SW 1271 (cell line): Measurements from ENCODE around the gene MOB3B.

Experiments
- DNase-seq, 2 experiments: peaks; one replicate each; lab custom pipeline; 2025; lab: John Stamatoyannopoulos, UW

Gene MOB3B

DNA sequence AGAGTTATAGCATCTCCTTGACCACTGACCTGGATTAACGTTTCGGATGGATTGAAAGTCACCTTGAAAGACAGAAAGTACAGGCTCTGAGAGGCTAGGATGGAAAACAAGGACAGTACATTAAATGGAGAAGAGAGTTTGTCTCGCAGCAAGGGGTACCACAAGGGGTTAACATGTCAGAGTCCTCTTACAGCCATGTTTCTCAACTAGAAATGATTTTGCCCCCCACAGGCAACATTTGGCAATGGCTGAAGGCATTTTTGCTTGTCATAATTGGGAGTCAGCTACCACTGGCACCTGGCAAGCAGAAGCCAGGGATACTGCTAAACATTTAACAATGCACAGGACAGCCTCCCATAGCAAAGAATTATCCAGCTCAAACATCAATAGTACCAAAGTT, 141.9 kb downstream of the MOB3B start:
- no peak for DNase-seq

DNA sequence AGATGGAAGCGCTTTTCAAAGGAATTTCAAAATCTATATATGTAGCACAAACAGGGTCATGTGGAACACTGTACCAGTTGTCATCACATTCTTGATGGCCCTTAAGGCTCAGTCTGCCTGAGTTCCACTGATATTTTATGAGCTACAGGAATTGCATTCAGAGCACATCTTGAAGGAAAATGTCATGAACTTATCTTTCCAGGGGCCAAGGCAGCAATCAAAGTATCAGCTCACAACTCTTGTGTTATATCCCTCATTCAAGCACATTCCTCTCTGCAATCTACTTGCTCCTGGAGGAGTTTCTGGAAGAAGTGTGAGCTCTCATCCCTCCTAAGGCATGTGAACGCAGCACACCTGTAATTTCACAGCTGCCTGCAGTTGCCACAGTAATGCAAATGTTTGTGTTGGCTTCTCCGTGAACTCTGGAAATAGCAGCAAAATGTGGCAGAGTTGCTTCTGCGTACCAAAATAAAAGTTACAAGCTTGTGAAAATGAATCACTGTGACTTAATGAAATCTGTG, 143.0 kb downstream of the MOB3B start:
- no peak for DNase-seq

DNA sequence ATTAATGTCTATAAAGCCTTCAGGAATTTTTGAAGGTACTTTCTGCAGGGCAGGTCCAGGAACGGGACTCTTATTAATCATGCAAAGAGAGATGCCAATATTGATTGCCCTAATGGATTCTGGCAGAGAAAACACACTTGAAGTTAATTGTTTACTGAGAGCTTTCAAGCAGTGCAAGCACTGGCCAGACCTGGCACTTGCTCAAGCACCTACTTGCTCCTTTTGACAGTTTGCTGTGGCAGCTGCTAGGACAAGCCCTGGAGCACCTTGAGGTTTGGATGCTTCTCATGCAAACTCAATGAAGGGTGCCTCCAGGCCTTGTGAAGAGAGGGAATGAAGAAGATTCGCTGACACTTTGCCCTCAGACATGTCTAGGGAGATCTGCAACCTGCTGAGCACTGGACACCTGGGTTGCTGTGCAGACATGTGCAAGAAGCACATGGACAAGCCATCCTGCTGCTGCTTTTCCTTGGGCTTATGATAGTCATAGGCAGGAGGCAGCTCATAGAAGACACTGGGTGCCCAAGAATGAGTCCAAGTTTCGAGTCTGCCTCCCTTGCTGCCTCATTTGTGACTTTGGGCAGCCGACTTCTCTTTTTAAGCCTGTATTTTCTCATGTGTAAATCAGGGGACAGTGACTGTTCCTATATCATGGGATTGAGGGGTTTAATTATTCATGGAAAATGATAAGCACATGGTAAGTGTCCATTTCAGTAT, 143.8 kb downstream of the MOB3B start:
- no peak for DNase-seq

DNA sequence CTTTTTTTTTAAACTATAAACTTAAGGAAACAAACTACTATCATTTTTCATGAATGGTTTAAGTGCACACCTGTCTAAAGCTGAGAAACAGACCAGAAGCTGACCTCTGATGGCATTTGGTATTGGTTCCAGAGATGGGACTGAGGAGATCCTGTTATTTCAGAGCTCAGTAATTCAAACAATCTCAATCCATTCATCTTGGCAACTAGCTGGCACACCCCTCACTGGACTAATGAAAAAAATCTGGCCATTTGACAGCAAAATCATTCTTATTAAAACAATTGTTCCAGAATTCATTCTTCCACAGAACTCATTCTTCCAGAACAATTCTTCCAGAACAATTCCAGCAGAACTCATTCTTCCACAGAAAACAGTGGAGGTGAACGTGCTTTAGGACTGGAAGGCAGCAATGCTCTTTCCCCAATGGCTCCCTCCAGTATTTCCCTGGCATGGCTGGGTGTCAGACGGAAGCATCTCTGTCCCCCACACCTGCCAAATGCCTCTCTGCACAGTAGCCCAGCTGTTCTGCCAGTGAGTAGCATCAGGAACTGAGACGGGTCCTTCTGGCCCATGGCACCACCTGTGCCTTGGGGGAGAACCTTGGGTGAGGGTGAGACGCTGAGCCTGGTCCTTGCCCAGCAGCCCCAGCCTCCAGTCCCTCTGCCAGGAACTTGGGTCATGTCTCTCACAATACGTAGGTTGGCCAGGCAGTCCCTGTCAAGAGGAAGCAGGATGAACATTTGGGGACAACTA, 145.2 kb downstream of the MOB3B start:
- no peak for DNase-seq

DNA sequence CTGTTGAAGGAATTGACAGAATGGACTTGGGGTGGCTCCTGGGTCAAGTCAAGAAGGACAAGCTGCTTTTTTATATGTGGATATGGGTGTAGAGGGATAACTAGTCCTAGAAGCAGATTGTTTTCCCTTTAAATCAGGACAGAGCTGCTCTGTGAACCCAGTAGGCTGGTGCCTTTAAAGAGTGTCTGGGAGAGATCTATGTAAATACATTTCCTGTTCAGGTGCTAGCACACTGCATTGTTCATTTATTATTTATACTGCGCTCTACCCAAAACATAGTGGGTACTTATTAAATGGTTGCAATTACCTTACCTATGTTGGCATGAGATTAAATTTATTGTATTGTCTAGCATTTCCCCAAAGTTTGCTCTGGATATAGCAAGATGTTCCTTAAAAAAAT, 146.1 kb downstream of the MOB3B start:
- no peak for DNase-seq

DNA sequence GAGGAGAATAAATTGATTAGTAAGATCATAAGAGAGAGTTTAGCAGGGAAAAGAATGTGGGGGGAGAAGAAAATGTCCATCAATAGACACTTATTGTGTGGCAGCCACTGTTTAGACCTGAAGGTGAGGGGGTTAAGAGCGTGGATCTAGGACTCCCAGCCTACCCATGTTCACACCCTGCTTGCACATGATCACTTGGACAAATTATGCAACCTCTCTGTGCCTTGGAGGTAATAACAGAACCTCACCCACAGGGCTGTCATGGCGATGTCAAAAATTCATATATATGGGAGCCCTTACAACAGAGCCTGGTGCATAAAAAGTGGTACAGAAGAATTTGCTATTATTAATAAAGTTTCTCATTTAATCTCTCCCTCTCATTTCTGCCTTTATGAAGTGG, 146.6 kb downstream of the MOB3B start:
- DNase-seq, result no peak

DNA sequence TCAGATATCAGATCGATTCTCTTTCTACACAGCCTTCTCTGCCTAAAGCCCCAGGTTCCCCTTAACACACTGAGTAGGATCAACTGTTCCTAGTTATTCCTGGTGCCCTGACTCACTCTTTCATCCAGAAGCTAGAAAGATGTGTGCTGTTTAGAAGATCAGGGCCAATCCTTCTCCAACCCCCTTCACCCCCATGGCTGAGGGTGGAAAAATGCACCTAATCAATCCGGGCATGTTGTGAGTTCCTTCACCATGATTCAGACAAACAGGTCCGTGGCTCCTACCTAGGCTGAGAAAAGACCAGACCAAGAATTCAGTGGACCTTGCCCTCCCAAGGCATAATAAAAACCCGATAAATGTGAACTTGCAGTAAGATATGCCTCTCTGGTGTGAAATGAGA, 147.3 kb downstream of the MOB3B start:
- DNase-seq, result no peak

DNA sequence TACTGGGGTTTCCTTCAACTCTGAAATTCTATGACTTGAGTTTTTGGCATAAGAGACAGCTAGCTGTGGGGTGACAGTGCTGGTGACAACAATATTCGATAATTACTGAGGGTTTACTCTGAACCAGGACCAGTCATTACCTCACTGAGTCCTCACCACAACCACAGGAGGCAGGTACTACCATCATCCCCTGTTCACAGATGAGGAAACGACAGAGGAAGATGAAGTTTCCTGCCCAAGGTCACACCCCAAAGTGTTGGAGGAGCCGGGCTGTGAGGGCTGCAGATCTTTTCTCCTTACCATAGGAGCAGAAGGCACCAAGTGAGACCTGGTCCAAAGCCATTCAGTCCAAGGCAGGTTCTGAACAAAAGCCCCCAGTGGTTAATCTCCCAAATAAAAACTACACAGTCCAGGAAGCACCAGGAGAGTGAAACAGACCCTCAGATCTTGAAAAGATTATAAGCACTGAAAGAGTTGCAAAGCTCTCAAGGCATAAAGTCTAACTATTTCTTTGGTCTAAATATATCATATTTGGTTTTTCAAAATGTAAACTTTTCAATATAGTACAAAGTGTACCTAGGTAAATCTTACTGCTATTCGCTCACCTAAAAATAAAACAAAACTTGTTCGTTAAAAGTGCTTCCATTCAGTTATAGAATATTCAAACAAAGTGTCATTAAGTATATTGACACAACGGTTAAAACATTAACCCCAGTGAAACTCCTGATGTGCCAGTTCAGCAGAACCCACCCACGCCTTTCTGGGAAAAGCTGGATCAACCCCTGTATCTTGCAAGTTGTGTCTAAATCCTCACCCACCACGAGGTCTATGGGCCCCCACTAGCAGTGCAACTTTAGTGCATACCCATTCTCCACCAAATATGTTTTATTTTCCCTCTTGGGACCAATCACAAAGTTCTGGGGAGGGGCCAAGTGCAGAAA, 150.0 kb downstream of the MOB3B start:
- DNase-seq, result no peak

DNA sequence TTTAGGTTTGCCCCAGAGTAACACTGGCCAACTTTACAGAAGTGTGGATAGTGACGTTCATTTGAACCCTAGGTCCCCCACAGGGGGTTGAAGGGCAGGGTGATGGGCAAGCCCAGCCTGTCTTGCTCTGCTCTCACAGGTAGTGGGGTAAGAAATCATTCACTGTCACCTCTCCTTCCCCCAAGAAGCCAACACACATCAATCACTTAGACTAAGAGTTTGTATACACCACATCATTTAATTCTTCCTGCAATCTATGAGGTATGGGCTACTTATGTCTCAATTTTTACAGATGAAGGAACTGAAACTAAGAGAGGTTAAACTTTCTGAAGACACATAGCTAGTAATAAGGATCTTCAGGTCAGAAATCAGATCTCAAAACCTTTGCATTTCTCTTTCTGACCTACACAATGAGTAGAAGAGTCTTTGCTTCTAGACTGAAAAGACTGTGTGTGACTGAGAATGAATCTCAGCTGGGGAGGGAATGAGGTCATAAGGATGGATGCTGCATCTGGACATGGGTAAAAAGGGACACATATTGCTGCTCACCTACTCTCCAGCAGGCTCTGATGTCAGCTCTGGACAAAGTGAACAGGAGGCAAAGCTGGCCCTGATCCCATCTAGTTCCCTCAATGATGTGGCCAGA, 151.7 kb downstream of the MOB3B start:
- DNase-seq, result no peak

DNA sequence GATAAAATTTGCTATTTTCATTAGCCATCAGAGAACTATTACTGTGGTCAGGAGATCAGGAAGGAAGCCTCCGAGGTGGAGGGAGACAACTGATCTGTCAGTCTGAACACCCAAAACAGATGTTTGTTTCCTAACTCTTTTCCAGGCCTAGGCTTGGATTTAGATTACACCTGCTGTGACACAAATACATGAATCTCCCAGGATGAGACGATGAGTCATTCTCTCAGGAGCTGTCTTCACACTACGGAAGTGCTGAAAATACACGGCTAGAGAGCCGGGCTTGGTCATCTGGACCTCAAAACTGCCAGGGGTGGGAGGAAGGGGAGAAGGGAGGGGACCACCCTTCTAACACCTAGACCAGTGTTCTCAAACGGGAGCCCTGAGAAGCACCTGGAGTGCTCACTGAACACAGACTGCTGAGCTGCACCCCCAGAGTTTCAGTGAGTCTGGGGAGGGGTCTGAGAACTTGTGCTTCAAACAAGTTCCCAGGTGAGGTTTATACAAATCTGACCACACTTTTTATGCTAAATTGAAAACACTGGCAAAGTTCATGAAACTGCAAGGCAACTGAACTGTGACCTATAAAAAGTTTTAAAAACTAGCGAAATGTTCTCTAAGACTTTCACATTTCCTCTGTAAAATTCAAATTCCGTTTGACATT, 152.3 kb downstream of the MOB3B start:
- DNase-seq, result no peak

DNA sequence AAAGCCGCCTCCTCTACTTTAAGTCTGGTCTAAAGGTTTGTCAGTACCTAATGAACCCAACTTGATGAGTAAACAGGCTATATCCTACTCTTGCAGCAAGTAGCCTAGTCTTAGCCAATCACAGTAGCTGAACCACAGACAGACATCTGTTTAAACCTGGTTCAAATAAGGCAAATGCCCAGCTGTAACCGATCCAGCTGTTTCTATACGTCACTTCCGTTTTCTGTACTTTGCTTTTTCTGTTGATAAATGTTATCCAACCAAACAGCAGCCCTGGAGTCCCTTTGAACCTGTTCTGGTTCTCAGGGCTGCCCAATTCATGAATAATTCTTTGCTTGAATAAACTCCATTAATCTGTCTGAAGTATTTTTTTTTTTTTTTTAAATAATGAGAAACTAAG, 155.8 kb downstream of the MOB3B start:
- DNase-seq, result no peak

DNA sequence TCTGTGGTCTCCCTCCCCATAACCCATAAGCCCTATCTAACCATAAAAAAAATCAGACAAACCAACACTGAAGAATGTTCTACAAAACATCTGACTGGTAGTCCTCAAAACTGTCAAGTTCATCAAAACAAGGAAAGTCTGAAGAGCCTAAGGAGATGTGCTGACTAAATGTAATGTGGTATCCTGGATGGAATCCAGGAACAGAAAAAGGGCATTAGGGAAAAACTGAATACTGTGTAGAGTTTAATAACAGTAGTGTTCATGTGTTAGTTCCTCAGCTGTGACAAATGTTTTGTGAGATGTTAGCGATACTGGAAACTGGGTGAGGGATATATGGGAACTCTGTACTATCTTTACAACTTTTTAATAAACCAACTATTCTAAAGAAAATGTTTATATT, 157.0 kb downstream of the MOB3B start:
- DNase-seq, result no peak

DNA sequence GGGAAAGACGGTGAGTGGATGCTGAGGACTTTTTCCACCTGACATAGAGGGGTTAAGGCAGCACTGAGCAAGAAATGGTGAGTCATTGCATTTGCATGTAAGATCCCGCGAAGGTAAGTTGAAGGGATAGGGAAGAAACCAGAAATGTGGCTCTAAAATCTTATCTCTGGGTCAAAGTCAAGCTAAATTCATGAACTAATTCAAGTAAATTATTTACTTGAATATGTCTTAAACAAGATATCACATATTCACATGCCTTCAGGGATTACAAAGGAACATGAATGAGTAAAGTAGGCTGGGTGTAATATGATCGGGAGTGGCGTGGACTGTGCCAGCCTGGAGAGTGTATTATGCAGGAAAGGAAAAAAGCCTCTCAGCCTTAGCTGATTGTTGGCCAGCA, 158.2 kb downstream of the MOB3B start:
- no peak for DNase-seq

DNA sequence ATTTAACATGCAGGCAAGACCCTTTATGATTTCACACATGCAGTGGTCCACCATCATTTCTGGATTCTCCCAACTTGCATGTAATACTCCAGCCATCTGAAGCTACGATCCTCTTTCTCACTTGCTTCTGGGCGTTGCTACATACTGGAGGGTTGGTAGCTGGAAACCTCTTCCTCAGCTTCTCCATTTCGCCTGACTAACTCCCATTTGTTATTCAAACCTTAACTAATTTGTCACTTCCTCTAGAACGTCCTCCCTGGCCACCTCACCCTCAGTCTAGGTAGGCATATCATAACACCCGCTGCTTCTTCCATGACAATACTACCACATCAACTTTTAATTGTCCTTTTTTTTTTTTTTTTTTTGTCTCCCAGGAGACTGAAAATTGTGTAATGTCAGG, 160.0 kb downstream of the MOB3B start:
- no peak for DNase-seq

DNA sequence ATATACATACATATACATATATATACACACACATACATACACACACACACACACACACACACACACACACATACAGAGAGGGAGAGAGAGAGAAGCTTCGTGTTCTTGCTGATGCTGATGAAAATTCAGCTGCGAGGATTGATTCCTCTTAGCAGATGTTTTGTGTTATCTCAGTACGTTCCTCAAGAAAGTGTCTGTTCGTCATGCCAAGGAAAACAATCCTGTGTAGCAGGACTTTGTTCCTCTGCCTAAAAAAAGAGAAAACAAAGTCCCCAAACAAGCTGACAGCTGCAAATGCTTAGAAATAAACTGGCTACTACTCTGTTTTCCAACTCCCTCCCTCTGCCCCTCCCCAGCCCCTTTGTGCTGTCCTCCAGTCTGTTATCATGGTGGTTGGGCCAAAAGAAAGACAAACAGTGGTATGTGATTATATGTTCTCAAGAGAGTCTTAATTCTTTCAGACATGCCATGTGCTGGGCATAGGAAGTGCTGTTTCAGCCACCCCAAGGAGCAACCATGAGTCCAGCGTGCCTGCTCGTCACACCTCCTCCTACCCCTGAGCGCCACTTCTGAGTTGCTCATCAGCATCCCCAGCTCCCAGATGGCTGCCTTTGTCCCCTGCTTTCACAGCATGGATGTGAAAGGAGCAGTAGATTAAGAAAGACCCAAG, 161.2 kb downstream of the MOB3B start:
- no peak for DNase-seq

DNA sequence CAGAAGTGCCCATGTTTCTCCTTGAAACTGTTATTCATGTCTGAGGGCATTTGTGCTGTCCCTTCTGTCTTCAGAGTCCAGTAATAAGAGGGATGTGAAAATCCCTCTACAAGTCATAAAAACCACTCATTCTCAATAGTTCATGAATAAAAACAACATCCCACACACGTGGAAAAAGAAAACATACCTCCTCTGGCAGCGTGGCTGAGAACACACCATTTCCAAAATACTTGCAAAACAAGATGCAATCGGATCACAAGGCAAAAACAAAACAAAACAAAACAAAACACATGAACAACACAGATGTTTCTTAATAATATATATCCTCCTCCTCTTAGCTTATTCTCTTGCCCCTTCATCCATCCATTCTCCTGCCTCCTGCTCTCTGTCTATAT, 161.7 kb downstream of the MOB3B start:
- no peak for DNase-seq

DNA sequence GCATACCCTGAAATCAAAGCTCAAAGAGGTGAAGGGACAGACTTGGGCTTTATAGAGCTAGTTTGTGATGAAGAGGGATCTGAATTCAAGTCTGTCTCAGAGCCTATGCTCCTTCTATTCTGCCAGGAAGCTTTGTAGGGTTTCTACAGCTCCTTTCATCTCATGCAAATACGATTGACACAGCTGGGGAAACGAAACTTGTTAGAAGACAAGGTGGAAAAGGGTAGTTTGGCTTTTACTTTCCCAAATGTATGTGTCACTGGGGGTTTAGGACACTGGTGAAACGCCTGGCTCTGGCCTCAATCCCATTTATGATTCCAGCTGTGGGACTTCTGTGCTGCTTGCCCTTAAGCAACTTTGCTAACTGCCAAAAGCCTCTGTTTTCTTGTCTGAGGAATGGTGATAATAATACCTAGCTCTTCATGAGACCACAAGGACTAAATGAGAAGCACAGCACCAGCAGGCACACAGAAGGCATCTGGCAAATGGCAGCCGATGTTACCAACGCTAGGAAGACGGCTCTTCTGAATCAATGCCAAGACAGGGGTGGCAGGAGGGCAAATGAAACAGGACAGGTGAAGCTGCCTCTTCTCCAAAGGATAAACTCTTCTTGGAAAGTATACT, 162.3 kb downstream of the MOB3B start:
- no peak for DNase-seq

DNA sequence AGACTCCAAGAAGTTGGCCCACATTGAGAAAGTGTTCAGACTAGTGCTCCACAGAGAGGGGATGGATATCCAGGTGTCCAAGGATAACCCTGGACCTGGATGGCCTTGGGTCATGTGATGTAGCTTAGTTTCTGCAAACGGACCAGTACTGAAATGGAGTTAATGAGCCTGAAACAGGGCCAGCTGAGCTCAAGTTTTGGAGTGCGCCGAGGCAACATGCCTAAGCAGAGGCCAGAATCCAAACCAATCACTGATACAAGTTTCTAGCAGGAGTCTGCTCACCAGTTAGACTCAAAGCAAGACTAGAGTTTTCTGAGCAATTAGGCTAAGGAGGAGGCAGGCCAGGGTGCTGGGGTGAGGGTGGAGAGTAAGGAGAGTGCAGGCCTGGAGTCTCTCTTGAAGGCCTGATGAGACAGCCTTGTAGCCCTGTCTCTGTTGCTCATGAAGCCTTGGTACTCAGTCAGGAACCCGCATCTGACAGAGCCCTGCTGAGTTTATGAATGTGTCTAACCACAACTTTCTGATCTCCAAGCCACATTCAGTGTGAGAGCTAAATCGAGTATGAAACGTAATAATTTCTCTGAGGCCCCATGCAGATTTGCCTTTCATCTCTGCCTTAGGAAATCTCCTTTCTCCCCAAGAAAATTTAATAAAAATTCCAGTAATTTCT, 163.8 kb downstream of the MOB3B start:
- DNase-seq, result no peak

DNA sequence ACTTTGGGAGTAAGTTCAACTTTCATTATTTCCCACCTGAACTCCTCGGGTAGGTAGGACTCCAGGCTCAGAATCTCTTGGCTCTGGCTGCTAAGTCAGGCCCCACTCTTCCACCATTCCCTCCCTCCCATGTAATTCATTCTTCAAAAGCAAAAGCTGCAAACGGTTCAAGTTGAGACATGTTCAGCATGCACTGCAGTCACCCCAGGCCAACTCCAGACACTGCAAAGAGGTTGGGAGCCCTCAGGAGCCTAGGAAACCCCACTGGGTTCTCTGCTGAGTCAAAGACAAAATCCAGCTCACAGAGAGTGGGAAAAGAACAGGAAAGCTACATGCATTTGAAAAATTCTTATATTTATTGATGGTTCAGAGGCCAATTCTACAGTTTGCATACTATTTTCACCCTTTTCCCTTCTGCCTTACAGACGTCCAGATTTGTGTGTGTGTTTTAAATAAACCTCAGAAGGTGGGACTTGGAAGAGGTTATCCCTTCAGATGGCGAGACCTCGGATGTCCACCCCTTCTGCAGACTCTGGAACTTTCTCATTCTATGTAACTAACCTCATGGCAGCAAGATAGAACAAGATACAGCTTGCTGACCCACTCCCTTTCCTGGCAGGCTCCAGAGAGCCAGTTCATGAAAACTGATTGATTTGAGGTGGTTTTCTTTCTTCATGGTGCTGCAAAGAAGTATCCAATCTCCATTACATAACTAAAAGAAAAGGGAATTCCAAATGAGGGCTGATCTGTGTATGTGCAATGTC, 167.0 kb downstream of the MOB3B start:
- no peak for DNase-seq
